ENCODE measurements around the gene NACC2. TPM values are rescaled to one million over a fixed set of nuclear protein-coding genes. Genes with fewer than 3 reads are reported as not detected.

Gene NACC2
- total and polyA plus RNA-seq, 2 experiments from 2014 or later = 11.0 to 13.0 TPM

GRCh38 chr9:136018257-136019031 lies 76.6 kb downstream of the NACC2 start:
- no peak for DNase-seq (ENCODE audit: low spot score)
- Histone ChIP-seq H3K4me3 (no peak overlapping the region), H2AFZ (no peak overlapping the region), H3K9me2 (replicated peaks; ENCODE audit: insufficient read depth) (no peaks in the 10 kb centered on the region), H3K36me3 (replicated peaks; ENCODE audit: insufficient read depth, low read depth) (no peaks in the 10 kb centered on the region), H3K4me1 (ENCODE audit: insufficient read depth) (no peaks in the 10 kb centered on the region), H3K27ac (no peak overlapping the region), H3K4me2 (no peak overlapping the region), H3K79me2 (peaks cover 26% of the 10 kb centered on the region), H3K27me3 (no peaks in the 10 kb centered on the region), H4K20me1 (ENCODE audit: insufficient read depth, poor library complexity, severe bottlenecking) (peaks cover 19% of the 10 kb centered on the region), H3K9me3 (ENCODE audit: low read depth) (no peaks in the 10 kb centered on the region)
- 94% methylated on average over 22 of the region's 23 CpGs for WGBS (ENCODE audit: low lambda C conversion rate, missing lambda C conversion rate)
- TF ChIP-seq EZH2 (IDR thresholded peaks at IDR 0.05; ENCODE audit: borderline replicate concordance) (no peak), EZH2phosphoT487 (IDR thresholded peaks at IDR 0.05; ENCODE audit: low read depth, severe bottlenecking, unreplicated experiment) (no peak), CTCF (IDR thresholded peaks at IDR 0.05; ENCODE audit: poor library complexity) (no peak)

GRCh38 chr9:136017289-136018190 lies 77.5 kb downstream of the NACC2 start:
- Histone ChIP-seq H3K4me3 (no peak overlapping the region), H3K9me3 (ENCODE audit: low read depth) (no peaks in the 10 kb centered on the region), H3K4me2 (no peak overlapping the region), H3K27me3 (no peaks in the 10 kb centered on the region), H4K20me1 (ENCODE audit: insufficient read depth, poor library complexity, severe bottlenecking) (peaks cover 19% of the 10 kb centered on the region), H3K79me2 (peaks cover 24% of the 10 kb centered on the region), H3K4me1 (ENCODE audit: insufficient read depth) (peaks cover 3% of the 10 kb centered on the region), H3K9me2 (replicated peaks; ENCODE audit: insufficient read depth) (no peaks in the 10 kb centered on the region), H2AFZ (no peak overlapping the region), H3K36me3 (replicated peaks; ENCODE audit: insufficient read depth, low read depth) (no peaks in the 10 kb centered on the region), H3K27ac (no peak overlapping the region)
- WGBS (ENCODE audit: low lambda C conversion rate, missing lambda C conversion rate) = 93% methylated on average over 27 of the region's 27 CpGs
- TF ChIP-seq EZH2phosphoT487 (IDR thresholded peaks at IDR 0.05; ENCODE audit: low read depth, severe bottlenecking, unreplicated experiment) (no peak), CTCF (IDR thresholded peaks at IDR 0.05; ENCODE audit: poor library complexity) (no peak), EZH2 (IDR thresholded peaks at IDR 0.05; ENCODE audit: borderline replicate concordance) (no peak)
- no peak for DNase-seq (ENCODE audit: low spot score)

- Histone ChIP-seq H3K4me2 (no peak overlapping the region), H3K4me1 (ENCODE audit: insufficient read depth) (peaks cover 11% of the 10 kb centered on the region), H4K20me1 (ENCODE audit: insufficient read depth, poor library complexity, severe bottlenecking) (peaks cover 16% of the 10 kb centered on the region), H3K79me2 (peaks cover 24% of the 10 kb centered on the region), H3K27me3 (no peaks in the 10 kb centered on the region), H3K4me3 (no peak overlapping the region), H3K27ac (no peak overlapping the region), H3K9me2 (replicated peaks; ENCODE audit: insufficient read depth) (no peaks in the 10 kb centered on the region), H3K36me3 (replicated peaks; ENCODE audit: insufficient read depth, low read depth) (no peaks in the 10 kb centered on the region), H2AFZ (no peak overlapping the region), H3K9me3 (ENCODE audit: low read depth) (no peaks in the 10 kb centered on the region)
- 99% methylated on average over 23 of the region's 23 CpGs for WGBS (ENCODE audit: low lambda C conversion rate, missing lambda C conversion rate)
- no peak for DNase-seq (ENCODE audit: low spot score)
- TF ChIP-seq CTCF (IDR thresholded peaks at IDR 0.05; ENCODE audit: poor library complexity) = no peak
- no peak for TF ChIP-seq EZH2 (IDR thresholded peaks at IDR 0.05; ENCODE audit: borderline replicate concordance)
- no peak for TF ChIP-seq EZH2phosphoT487 (IDR thresholded peaks at IDR 0.05; ENCODE audit: low read depth, severe bottlenecking, unreplicated experiment)
Observed at GRCh38 chr9:136016572-136017288, 78.4 kb downstream of the NACC2 start.

Measured in hepatocyte (in vitro differentiated cells).